DND-41 (cell line): ENCODE measurements around the gene MAPRE2.

Experiments used
- CTCF ChIP-seq: IDR thresholded peaks from 2 replicates; pipeline ENCODE4 v1.5.1; 2012; ENCODE audit warnings: borderline replicate concordance, low read length, moderate library complexity, mild to moderate bottlenecking; ENCODE audit not compliant: poor library complexity, severe bottlenecking; ENCODE audit errors: extremely low read depth
- EZH2 ChIP-seq: IDR thresholded peaks from 3 replicates; pipeline ENCODE4 v1.6.1; 2012; ENCODE audit warnings: borderline replicate concordance, low read depth, mild to moderate bottlenecking, moderate library complexity, low read length, inconsistent platforms; ENCODE audit not compliant: severe bottlenecking

GRCh38 chr18:35095983-35096676 is 54.9 kb downstream of the MAPRE2 start:
- no peak for TF ChIP-seq CTCF
- no peak for TF ChIP-seq EZH2
